H9 (cell line): ENCODE measurements around the gene RAB1B. TPM values are rescaled to one million over a fixed set of nuclear protein-coding genes. Genes with fewer than 3 reads are reported as not detected.

Experiments used
- DNase-seq: peaks from one replicate; pipeline ENCODE4 v3.0.0-alpha.2; 2017
- H2AFZ ChIP-seq: one replicate; pipeline ENCODE4 v1.6.1; 2013; ENCODE audit warnings: mild to moderate bottlenecking, low read length, control low read depth, moderate library complexity
- H2AK5ac ChIP-seq: 2 replicates; pipeline ENCODE4 v1.6.1; 2013; ENCODE audit warnings: low read length, control low read depth, mixed read lengths; ENCODE audit not compliant: insufficient read length
- H2BK120ac ChIP-seq: one replicate; pipeline ENCODE4 v1.6.1; 2013; ENCODE audit warnings: low read depth, mild to moderate bottlenecking, low read length, control low read depth, inconsistent platforms; ENCODE audit not compliant: poor library complexity, severe bottlenecking
- H2BK12ac ChIP-seq: 2 replicates; pipeline ENCODE4 v1.6.1; 2013; ENCODE audit warnings: low read length, control low read depth, mixed read lengths, low read depth; ENCODE audit not compliant: insufficient read length
- H2BK15ac ChIP-seq: 2 replicates; pipeline ENCODE4 v1.6.1; 2013; ENCODE audit warnings: low read depth, low read length, control low read depth
- H2BK20ac ChIP-seq: one replicate; pipeline ENCODE4 v1.6.1; 2013; ENCODE audit warnings: low read depth, mild to moderate bottlenecking, low read length, control low read depth, inconsistent platforms; ENCODE audit not compliant: poor library complexity, severe bottlenecking
- H2BK5ac ChIP-seq: 2 replicates; pipeline ENCODE4 v1.6.1; 2013; ENCODE audit warnings: low read length, control low read depth, mixed read lengths; ENCODE audit not compliant: insufficient read length
- H3K14ac ChIP-seq: 2 replicates; pipeline ENCODE4 v1.6.1; 2013; ENCODE audit warnings: low read length, control low read depth; ENCODE audit not compliant: insufficient read depth
- H3K18ac ChIP-seq: 2 replicates; pipeline ENCODE4 v1.6.1; 2013; ENCODE audit warnings: low read depth, mild to moderate bottlenecking, mixed read lengths, low read length, control low read depth; ENCODE audit not compliant: insufficient read length
- H3K23ac ChIP-seq: 2 replicates; pipeline ENCODE4 v1.6.1; 2013; ENCODE audit warnings: low read length, control low read depth, mixed read lengths, low read depth; ENCODE audit not compliant: insufficient read length
- H3K23me2 ChIP-seq: 2 replicates; pipeline ENCODE4 v1.6.1; 2013; ENCODE audit warnings: low read depth, mild to moderate bottlenecking, mixed read lengths, low read length, control low read depth; ENCODE audit not compliant: insufficient read length, poor library complexity, severe bottlenecking
- H3K27ac ChIP-seq: 2 replicates; pipeline ENCODE4 v1.5.1; 2013; ENCODE audit warnings: low read length, control low read depth, mixed read lengths, low read depth; ENCODE audit not compliant: insufficient read length
- H3K27me3 ChIP-seq: 2 replicates; pipeline ENCODE4 v1.6.1; 2013; ENCODE audit warnings: low read length, control low read depth, inconsistent platforms; ENCODE audit not compliant: insufficient read depth
- H3K4ac ChIP-seq: 2 replicates; pipeline ENCODE4 v1.6.1; 2013; ENCODE audit warnings: low read depth, mild to moderate bottlenecking, control low read depth, inconsistent platforms, low read length, moderate library complexity
- H3K4me1 ChIP-seq: 2 replicates; pipeline ENCODE4 v1.6.1; 2013; ENCODE audit warnings: low read length, control low read depth, inconsistent platforms; ENCODE audit not compliant: insufficient read depth
- H3K4me2 ChIP-seq: 2 replicates; pipeline ENCODE4 v1.6.1; 2013; ENCODE audit warnings: low read length, control low read depth, mixed read lengths; ENCODE audit not compliant: insufficient read length, insufficient read depth
- H3K56ac ChIP-seq: 2 replicates; pipeline ENCODE4 v1.6.1; 2013; ENCODE audit warnings: low read depth, mild to moderate bottlenecking, mixed read lengths, low read length, control low read depth; ENCODE audit not compliant: insufficient read length
- H3K79me1 ChIP-seq: 2 replicates; pipeline ENCODE4 v1.6.1; 2013; ENCODE audit warnings: low read depth, mild to moderate bottlenecking, moderate library complexity, low read length, control low read depth, inconsistent platforms; ENCODE audit not compliant: insufficient read depth, poor library complexity, severe bottlenecking
- H3K79me2 ChIP-seq: 2 replicates; pipeline ENCODE4 v1.6.1; 2013; ENCODE audit warnings: low read length, control low read depth, inconsistent platforms; ENCODE audit not compliant: insufficient read depth
- H3K9ac ChIP-seq: 2 replicates; pipeline ENCODE4 v1.6.1; 2013; ENCODE audit warnings: low read length, control low read depth, mixed read lengths; ENCODE audit not compliant: insufficient read length; ENCODE audit errors: extremely low read depth
- H3K9me3 ChIP-seq: one replicate; pipeline ENCODE4 v1.6.1; 2013; ENCODE audit warnings: low read depth, low read length, inconsistent platforms; ENCODE audit not compliant: control insufficient read depth
- H3T11ph ChIP-seq: one replicate; pipeline ENCODE4 v1.6.1; 2013; ENCODE audit warnings: mild to moderate bottlenecking, low read length, control low read depth, inconsistent platforms
- H4K20me1 ChIP-seq: one replicate; pipeline ENCODE4 v1.6.1; 2013; ENCODE audit not compliant: control insufficient read depth, insufficient read length, insufficient read depth
- H4K5ac ChIP-seq: 2 replicates; pipeline ENCODE4 v1.6.1; 2013; ENCODE audit warnings: low read depth, mild to moderate bottlenecking, mixed read lengths, low read length, control low read depth; ENCODE audit not compliant: insufficient read length
- H4K8ac ChIP-seq: replicated peaks from 2 replicates; pipeline ENCODE4 v1.6.1; 2013; ENCODE audit warnings: low read length, control low read depth, mixed read lengths, low read depth; ENCODE audit not compliant: insufficient read length
- H4K91ac ChIP-seq: 2 replicates; pipeline ENCODE4 v1.6.1; 2013; ENCODE audit warnings: low read depth, mild to moderate bottlenecking, moderate library complexity, mixed read lengths, low read length, control low read depth; ENCODE audit not compliant: insufficient read length
- H3K27ac Mint-ChIP-seq, 3 experiments: 2 replicates in 2 of 3; 3 replicates in 1 of 3; pipeline ENCODE4 v1.8.0; 2020 to 2021; ENCODE audit warnings: mixed read lengths in 3 of 3, mild to moderate bottlenecking in 1 of 3, moderate library complexity in 1 of 3
- H3K27me3 Mint-ChIP-seq: 2 replicates; pipeline ENCODE4 v1.8.0; 2021; ENCODE audit warnings: low read depth, mild to moderate bottlenecking, moderate library complexity, mixed read lengths
- H3K36me3 Mint-ChIP-seq, 3 experiments: 2 replicates in 2 of 3; 3 replicates in 1 of 3; pipeline ENCODE4 v1.8.0; 2020 to 2021; ENCODE audit warnings: low read depth in 3 of 3, mixed read lengths in 3 of 3; ENCODE audit not compliant: insufficient read depth in 1 of 3
- H3K4me1 Mint-ChIP-seq, 2 experiments: 2 replicates each; pipeline ENCODE4 v1.8.0; 2020; ENCODE audit warnings: mixed read lengths in 2 of 2
- H3K4me3 Mint-ChIP-seq, 2 experiments: 2 replicates in 1 of 2; 3 replicates in 1 of 2; pipeline ENCODE4 v1.8.0; 2020 to 2021; ENCODE audit warnings: mild to moderate bottlenecking in 2 of 2, mixed read lengths in 2 of 2, moderate library complexity in 1 of 2
- H3K9me3 Mint-ChIP-seq, 2 experiments: 2 replicates in 1 of 2; 3 replicates in 1 of 2; pipeline ENCODE4 v1.8.0; 2020; ENCODE audit warnings: mild to moderate bottlenecking in 2 of 2, mixed read lengths in 2 of 2, moderate library complexity in 1 of 2
- CTCF ChIP-seq: fragments of 200-600 bp; sonication (generic); conservative IDR thresholded peaks from 3 replicates; pipeline ENCODE4 v1.8.0; 2021; ENCODE audit warnings: antibody characterized with exemption, mild to moderate bottlenecking
- WGBS: extraction: QIAGEN DNeasy Blood & Tissue Kit; methylation state at CpG from one replicate; pipeline ENCODE4 v1.1.7; 2013; ENCODE audit warnings: missing lambda C conversion rate, low lambda C conversion rate, mixed read lengths; ENCODE audit not compliant: insufficient read length; ENCODE audit errors: extremely low coverage; 5-methylcytosine and 5-hydroxymethylcytosine counted together
- total RNA-seq: library from RNA; stranded (reverse); gene quantifications from 2 replicates; pipeline ENCODE4 v1.2.1, GENCODE V29; 2021

Gene RAB1B
- total RNA-seq, 1 experiment from 2014 or later = 118 TPM

- Mint-ChIP-seq H3K4me3 (peak overlapping the region; percentile 62 to 82), H3K27ac (no peak overlapping the region; a peak in 1 of 7 replicates), H3K9me3 (no peaks in the 10 kb centered on the region), H3K4me1 (peaks cover 26 to 29% of the 10 kb centered on the region in 2 experiments), H3K27me3 (peaks cover 23% of the 10 kb centered on the region), H3K36me3 (peaks cover under 1 to 20% (median 19%) of the 10 kb centered on the region in 3 experiments; a peak in 6 of 7 replicates)
- no peak for DNase-seq
- Histone ChIP-seq H3K18ac (peak overlapping the region; percentile 78), H3K23ac (no peak overlapping the region), H4K5ac (no peak overlapping the region), H2BK5ac (no peak overlapping the region), H2AK5ac (no peak overlapping the region), H3K23me2 (no peaks in the 10 kb centered on the region), H3K9ac (no peak overlapping the region), H3K4me1 (no peaks in the 10 kb centered on the region), H3K56ac (no peak overlapping the region), H3K9me3 (no peaks in the 10 kb centered on the region), H3K27me3 (no peaks in the 10 kb centered on the region), H2BK15ac (no peak overlapping the region), H3K14ac (peak overlapping the region; percentile 47; the same call in 1 of the 2 replicates), H3K4ac (no peak overlapping the region), H3K4me2 (peak overlapping the region; percentile 18), H4K91ac (no peak overlapping the region), H2BK12ac (no peak overlapping the region), H4K8ac (no peak overlapping the region), H3K27ac (no peak overlapping the region), H3T11ph (no peak overlapping the region), H3K79me2 (no peaks in the 10 kb centered on the region), H4K20me1 (no peaks in the 10 kb centered on the region), H2BK20ac (no peak overlapping the region), H2BK120ac (no peak overlapping the region), H2AFZ (no peak overlapping the region), H3K79me1 (no peaks in the 10 kb centered on the region)
- no CpG with 5 or more reads among the region's 45 CpGs for WGBS
- no peak for TF ChIP-seq CTCF
Measured at GRCh38 chr11:66278363-66279091, 10.1 kb downstream of the RAB1B start.
